MM.1S (cell line): ENCODE data around the gene HCN1.
A peak's percentile ranks its signal among the peaks of the same experiment; 100 is the strongest.
"Not testable (repeated sequence)": the region's sequence is repeated elsewhere in the genome, so short reads cannot be mapped to it uniquely, and the experiment has no call there.

ENCODE experiments used
- DNase-seq: peaks from one replicate; pipeline ENCODE4 v3.0.0-alpha.2; 2015
- H2AFZ ChIP-seq: fragments of 300-600 bp; sonication (generic); 2 replicates; pipeline ENCODE4 v1.6.0; 2016; ENCODE audit warnings: antibody characterized with exemption, low read length
- H3F3A ChIP-seq: fragments of 300-600 bp; sonication (generic); 2 replicates; pipeline ENCODE4 v1.6.1; 2016; ENCODE audit warnings: mild to moderate bottlenecking, antibody characterized with exemption, low read length, moderate library complexity, mixed read lengths; ENCODE audit not compliant: insufficient read depth
- H3K27ac ChIP-seq: fragments of 300-600 bp; sonication (generic); 2 replicates; pipeline ENCODE4 v1.5.1; 2016; ENCODE audit warnings: mild to moderate bottlenecking, low read length
- H3K27me3 ChIP-seq: fragments of 300-600 bp; sonication (generic); replicated peaks from 2 replicates; pipeline ENCODE4 v1.6.0; 2016; ENCODE audit warnings: low read length; ENCODE audit not compliant: insufficient read depth
- H3K36me3 ChIP-seq: fragments of 300-600 bp; sonication (generic); replicated peaks from 2 replicates; pipeline ENCODE4 v1.6.1; 2016; ENCODE audit warnings: mild to moderate bottlenecking, low read length, mixed read lengths; ENCODE audit not compliant: insufficient read depth
- H3K4me1 ChIP-seq: fragments of 300-600 bp; sonication (generic); 2 replicates; pipeline ENCODE4 v1.6.1; 2016; ENCODE audit warnings: low read length, mixed read lengths
- H3K4me2 ChIP-seq: fragments of 300-600 bp; sonication (generic); 2 replicates; pipeline ENCODE4 v1.6.0; 2016; ENCODE audit warnings: low read depth, low read length
- H3K4me3 ChIP-seq: fragments of 300-600 bp; sonication (generic); 2 replicates; pipeline ENCODE4 v1.5.1; 2016; ENCODE audit warnings: low read length, mixed read lengths
- H3K79me2 ChIP-seq: fragments of 300-600 bp; sonication (generic); 2 replicates; pipeline ENCODE4 v1.6.1; 2016; ENCODE audit warnings: mixed run types, low read length, mixed read lengths
- H3K9ac ChIP-seq: fragments of 300-600 bp; sonication (generic); 2 replicates; pipeline ENCODE4 v1.6.1; 2016; ENCODE audit warnings: low read length, mixed read lengths
- H3K9me2 ChIP-seq: fragments of 300-600 bp; sonication (generic); replicated peaks from 2 replicates; pipeline ENCODE4 v1.6.1; 2016; ENCODE audit warnings: mild to moderate bottlenecking, low read length, mixed read lengths; ENCODE audit not compliant: insufficient read depth
- H3K9me3 ChIP-seq: fragments of 300-600 bp; sonication (generic); replicated peaks from 2 replicates; pipeline ENCODE4 v1.6.1; 2016; ENCODE audit warnings: mild to moderate bottlenecking, low read length, mixed read lengths; ENCODE audit not compliant: insufficient read depth
- H4K20me1 ChIP-seq: fragments of 300-600 bp; sonication (generic); 2 replicates; pipeline ENCODE4 v1.6.1; 2016; ENCODE audit warnings: mild to moderate bottlenecking, low read length, moderate library complexity, mixed read lengths; ENCODE audit not compliant: insufficient read depth
- EZH2 ChIP-seq: fragments of 300-600 bp; sonication (generic); optimal IDR thresholded peaks from 2 replicates; pipeline ENCODE3; 2017; ENCODE audit warnings: low read depth, mild to moderate bottlenecking, antibody characterized with exemption, low read length, mixed read lengths
- EZH2phosphoT487 ChIP-seq: fragments of 300-600 bp; sonication (generic); IDR thresholded peaks from 2 replicates; pipeline ENCODE4 v1.6.1; 2018; ENCODE audit warnings: antibody characterized with exemption, low read length
- TF ChIP-seq, protein P1 (sequence below): fragments of 300-600 bp; sonication (generic); IDR thresholded peaks from 2 replicates; pipeline ENCODE4 v1.5.1; 2016; ENCODE audit warnings: antibody characterized with exemption, low read length, mixed read lengths

HCN1 gene

DNA sequence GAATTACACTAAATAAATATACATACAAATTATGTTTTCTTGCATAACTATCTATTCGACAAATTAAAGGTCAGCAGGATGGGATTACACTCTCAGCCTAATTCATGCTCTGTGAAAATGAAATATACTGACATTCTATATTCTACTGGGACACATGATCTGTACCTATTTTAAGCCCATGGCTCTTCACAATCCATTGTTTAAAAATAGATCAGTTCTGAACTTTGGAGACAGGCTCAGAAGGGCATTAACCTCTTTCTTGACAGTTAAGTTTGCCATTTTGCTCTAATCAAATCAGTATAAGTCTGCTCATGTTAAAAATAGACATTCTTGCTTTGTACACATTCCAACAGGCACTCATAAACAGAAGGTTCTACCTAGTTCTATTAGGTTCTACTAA, 361.2 kb downstream of the HCN1 start:
- H3K79me2 ChIP-seq, result no peaks in the 10 kb centered on the region
- no peak overlapping the region for H3K27ac ChIP-seq
- TF ChIP-seq EZH2phosphoT487 (no peak), EZH2 (no peak)
- TF ChIP-seq, protein P1, sequence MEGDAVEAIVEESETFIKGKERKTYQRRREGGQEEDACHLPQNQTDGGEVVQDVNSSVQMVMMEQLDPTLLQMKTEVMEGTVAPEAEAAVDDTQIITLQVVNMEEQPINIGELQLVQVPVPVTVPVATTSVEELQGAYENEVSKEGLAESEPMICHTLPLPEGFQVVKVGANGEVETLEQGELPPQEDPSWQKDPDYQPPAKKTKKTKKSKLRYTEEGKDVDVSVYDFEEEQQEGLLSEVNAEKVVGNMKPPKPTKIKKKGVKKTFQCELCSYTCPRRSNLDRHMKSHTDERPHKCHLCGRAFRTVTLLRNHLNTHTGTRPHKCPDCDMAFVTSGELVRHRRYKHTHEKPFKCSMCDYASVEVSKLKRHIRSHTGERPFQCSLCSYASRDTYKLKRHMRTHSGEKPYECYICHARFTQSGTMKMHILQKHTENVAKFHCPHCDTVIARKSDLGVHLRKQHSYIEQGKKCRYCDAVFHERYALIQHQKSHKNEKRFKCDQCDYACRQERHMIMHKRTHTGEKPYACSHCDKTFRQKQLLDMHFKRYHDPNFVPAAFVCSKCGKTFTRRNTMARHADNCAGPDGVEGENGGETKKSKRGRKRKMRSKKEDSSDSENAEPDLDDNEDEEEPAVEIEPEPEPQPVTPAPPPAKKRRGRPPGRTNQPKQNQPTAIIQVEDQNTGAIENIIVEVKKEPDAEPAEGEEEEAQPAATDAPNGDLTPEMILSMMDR, result no peak
- no peak overlapping the region for H3K9ac ChIP-seq
- no peak overlapping the region for H3K4me3 ChIP-seq
- H3K4me2 ChIP-seq, result no peak overlapping the region
- no peaks in the 10 kb centered on the region for H3F3A ChIP-seq
- no peaks in the 10 kb centered on the region for H3K27me3 ChIP-seq
- no peak overlapping the region for H2AFZ ChIP-seq
- no peaks in the 10 kb centered on the region for H3K4me1 ChIP-seq
- H4K20me1 ChIP-seq, result no peaks in the 10 kb centered on the region
- no peaks in the 10 kb centered on the region for H3K9me3 ChIP-seq
- H3K9me2 ChIP-seq, result no peaks in the 10 kb centered on the region
- peak; percentile 18 for DNase-seq
- no peaks in the 10 kb centered on the region for H3K36me3 ChIP-seq

DNA sequence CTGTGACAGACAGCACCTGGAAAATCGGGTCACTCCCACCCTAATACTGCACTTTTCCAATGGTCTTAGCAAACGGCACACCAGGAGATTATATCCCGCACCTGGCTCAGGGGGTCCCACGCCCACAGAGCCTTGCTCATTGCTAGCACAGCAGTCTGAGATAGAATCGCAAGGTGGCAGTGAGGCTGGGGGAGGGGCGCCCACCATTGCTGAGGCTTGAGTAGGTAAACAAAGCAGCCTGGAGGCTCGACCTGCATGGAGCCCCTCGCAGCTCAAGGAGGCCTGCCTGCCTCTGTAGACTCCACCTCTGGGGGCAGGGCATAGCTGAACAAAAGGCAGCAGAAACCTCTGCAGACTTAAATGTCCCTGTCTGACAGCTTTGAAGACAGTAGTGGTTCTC, 383.6 kb downstream of the HCN1 start:
- not testable (repeated sequence) for H3K27me3 ChIP-seq, H3K79me2 ChIP-seq, H3F3A ChIP-seq, H4K20me1 ChIP-seq, H3K4me2 ChIP-seq, H3K4me3 ChIP-seq, H3K27ac ChIP-seq, H3K9me2 ChIP-seq, H3K9ac ChIP-seq, H3K4me1 ChIP-seq, H3K36me3 ChIP-seq, DNase-seq, H3K9me3 ChIP-seq, H2AFZ ChIP-seq

DNA sequence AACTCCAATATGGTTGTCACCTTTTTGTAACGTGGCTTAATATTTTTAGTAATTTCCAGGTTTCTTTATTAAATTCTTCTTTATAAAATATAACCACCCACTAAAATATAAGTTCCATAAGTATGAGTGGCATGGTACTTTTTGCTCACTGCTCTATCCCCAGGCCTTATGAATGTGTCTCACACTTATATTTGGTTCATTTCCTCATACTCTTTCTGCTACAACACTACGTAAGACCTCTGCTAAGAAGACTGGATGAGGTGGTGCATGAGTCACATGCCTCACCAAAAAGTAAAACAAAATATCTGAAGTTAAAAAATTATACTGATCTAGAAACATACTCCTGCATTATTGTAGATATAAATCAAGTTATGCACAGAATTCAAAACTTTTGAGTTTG, 400.9 kb downstream of the HCN1 start:
- no peaks in the 10 kb centered on the region for H3F3A ChIP-seq
- no peak overlapping the region for H3K4me2 ChIP-seq
- H3K9me3 ChIP-seq, result no peaks in the 10 kb centered on the region; the same call in 1 of the 2 replicates
- DNase-seq, result no peak
- no peaks in the 10 kb centered on the region for H3K4me1 ChIP-seq
- no peak overlapping the region for H2AFZ ChIP-seq
- no peaks in the 10 kb centered on the region for H3K27me3 ChIP-seq
- H3K9ac ChIP-seq, result no peak overlapping the region
- H3K36me3 ChIP-seq, result no peaks in the 10 kb centered on the region
- no peaks in the 10 kb centered on the region for H3K9me2 ChIP-seq
- no peaks in the 10 kb centered on the region for H3K79me2 ChIP-seq
- no peak overlapping the region for H3K27ac ChIP-seq
- no peak overlapping the region for H3K4me3 ChIP-seq
- H4K20me1 ChIP-seq, result no peaks in the 10 kb centered on the region
- TF ChIP-seq EZH2phosphoT487 (no peak), EZH2 (no peak)
- TF ChIP-seq, protein P1, result no peak

DNA sequence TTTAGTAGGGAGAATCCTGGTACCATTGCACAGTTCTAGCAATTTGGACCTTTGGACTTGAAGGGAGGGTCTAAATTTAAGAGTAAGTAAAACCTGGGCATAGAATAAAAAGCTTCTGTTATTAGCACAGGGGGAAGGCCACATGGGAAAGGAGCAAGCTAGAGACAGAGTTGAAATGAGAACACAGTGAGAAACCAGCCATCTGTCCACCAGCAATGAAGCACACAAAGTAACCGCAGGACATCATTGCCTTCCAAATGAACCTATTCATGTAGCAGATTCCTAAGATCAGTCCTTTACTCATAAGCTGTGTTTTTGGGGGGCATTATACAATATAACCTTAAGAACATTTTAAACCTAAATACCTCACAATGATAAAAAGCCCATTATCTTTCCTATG, 407.4 kb downstream of the HCN1 start:
- Histone ChIP-seq H3F3A (no peaks in the 10 kb centered on the region), H3K27ac (no peak overlapping the region), H3K9me3 (no peaks in the 10 kb centered on the region), H3K9ac (no peak overlapping the region), H3K79me2 (no peaks in the 10 kb centered on the region), H3K4me2 (no peak overlapping the region), H4K20me1 (no peaks in the 10 kb centered on the region), H3K36me3 (no peaks in the 10 kb centered on the region), H3K4me3 (no peak overlapping the region), H2AFZ (no peak overlapping the region), H3K4me1 (no peaks in the 10 kb centered on the region), H3K27me3 (no peaks in the 10 kb centered on the region), H3K9me2 (no peaks in the 10 kb centered on the region)
- TF ChIP-seq, protein P1, result no peak
- TF ChIP-seq EZH2phosphoT487 (no peak), EZH2 (no peak)
- DNase-seq, result no peak
